ENCODE data around the gene ADARB2. TPM values are rescaled to one million over a fixed set of nuclear protein-coding genes. Genes with fewer than 3 reads are reported as not detected.
"Not testable (repeated sequence)": the region's sequence is repeated elsewhere in the genome, so short reads cannot be mapped to it uniquely, and the experiment has no call there.

The ADARB2 gene
- total RNA-seq, 1 donor from 2014 or later = 0.11 TPM

- no peak overlapping the region for H3K27ac ChIP-seq (replicated peaks)
- H3K36me3 ChIP-seq = no peaks in the 10 kb centered on the region
- no peak for DNase-seq
- no peak for TF ChIP-seq CTCF (IDR thresholded peaks at IDR 0.05; ENCODE audit: borderline replicate concordance)
- H3K4me1 ChIP-seq = no peaks in the 10 kb centered on the region
- intact Hi-C loops (cut with micrococcal nuclease) = no loop called here
- no peak overlapping the region for H3K4me3 ChIP-seq
- peaks cover 13% of the 10 kb centered on the region for H3K9me3 ChIP-seq (replicated peaks)
- peaks cover 24% of the 10 kb centered on the region for H3K27me3 ChIP-seq (ENCODE audit: low read depth)
Measured at GRCh38 chr10:1620803-1621202, 116.5 kb downstream of the ADARB2 start.

- Histone ChIP-seq H3K9me3 (replicated peaks) (peaks cover 13% of the 10 kb centered on the region), H3K27me3 (ENCODE audit: low read depth) (peaks cover 49% of the 10 kb centered on the region)
- H3K4me3 ChIP-seq; DNase-seq; intact Hi-C loops (cut with micrococcal nuclease); H3K4me1 ChIP-seq; H3K27ac ChIP-seq (replicated peaks); H3K36me3 ChIP-seq: not testable (repeated sequence)
Measured at GRCh38 chr10:1617376-1618317, 119.7 kb downstream of the ADARB2 start.

- Histone ChIP-seq H3K9me3 (replicated peaks) (peaks cover 13% of the 10 kb centered on the region), H3K27me3 (ENCODE audit: low read depth) (peaks cover 58% of the 10 kb centered on the region)
- H3K27ac ChIP-seq (replicated peaks); H3K4me3 ChIP-seq; DNase-seq; intact Hi-C loops (cut with micrococcal nuclease); H3K36me3 ChIP-seq; H3K4me1 ChIP-seq: not testable (repeated sequence)
Measured at GRCh38 chr10:1616701-1617100, 120.6 kb downstream of the ADARB2 start.

DNA sequence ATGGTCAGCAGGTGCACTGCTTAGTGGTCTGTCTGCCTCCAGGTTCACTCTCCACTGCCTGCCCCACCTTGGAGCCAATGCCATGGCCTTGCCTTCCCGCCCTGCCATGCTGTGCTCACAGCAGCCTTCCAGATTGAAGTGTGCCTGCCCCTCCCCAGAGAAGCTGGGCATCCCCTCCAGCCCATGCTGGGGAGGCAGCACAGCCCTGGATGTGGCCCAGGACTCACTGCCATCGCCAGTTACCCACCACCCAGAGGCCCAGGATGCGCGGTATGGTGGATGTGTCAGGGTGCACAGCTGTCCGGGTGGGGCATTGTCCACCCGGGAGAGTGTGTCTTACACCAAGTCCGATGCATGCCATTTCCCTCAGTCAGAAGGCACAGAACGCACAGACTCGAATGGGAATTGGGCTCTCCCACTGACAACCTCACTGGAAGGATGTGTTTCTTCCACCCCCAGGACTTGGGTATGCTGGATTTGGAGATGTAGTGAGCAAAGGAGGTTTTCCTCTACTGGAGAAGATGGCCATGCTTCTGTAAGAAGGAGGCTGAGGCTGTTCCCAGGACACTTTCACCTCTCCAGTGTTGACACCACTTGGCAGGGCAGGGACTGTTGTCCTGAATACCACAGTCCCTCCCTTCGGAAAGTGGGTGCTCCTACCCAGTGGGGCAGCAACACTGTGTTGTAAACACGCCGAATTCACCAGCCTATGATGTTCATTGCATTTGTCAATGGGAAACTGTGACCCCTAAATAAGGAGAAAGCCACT, 122.0 kb downstream of the ADARB2 start:
- TF ChIP-seq CTCF (IDR thresholded peaks at IDR 0.05; ENCODE audit: borderline replicate concordance) = no peak
- Histone ChIP-seq H3K4me3 (no peak overlapping the region), H3K36me3 (no peaks in the 10 kb centered on the region), H3K27me3 (ENCODE audit: low read depth) (peaks cover 71% of the 10 kb centered on the region), H3K4me1 (no peaks in the 10 kb centered on the region), H3K27ac (replicated peaks) (no peak overlapping the region), H3K9me3 (replicated peaks) (peaks cover 13% of the 10 kb centered on the region)
- intact Hi-C loops (cut with micrococcal nuclease) = no loop called here
- no peak for DNase-seq

DNA sequence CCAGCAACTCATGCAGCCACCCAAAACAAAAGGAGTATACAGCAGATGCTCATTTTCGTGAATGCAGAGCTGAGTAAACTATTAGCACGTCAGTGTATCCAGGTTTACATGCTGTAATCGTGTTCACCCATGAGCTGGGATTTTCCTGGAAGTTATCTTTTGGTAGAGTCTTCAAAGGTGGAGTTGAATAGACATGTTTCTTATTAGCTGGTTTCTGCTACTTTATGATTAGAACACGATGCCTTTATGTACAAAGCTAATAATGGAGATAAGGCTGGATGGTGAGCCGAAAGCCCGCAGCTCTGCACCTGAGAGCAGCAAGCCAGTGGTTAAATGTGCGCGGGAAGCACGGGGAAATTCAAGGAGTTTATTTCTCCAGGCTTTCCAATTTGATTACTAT, 123.8 kb downstream of the ADARB2 start:
- TF ChIP-seq CTCF (IDR thresholded peaks at IDR 0.05; ENCODE audit: borderline replicate concordance) = no peak
- H3K4me1 ChIP-seq = peaks cover 8% of the 10 kb centered on the region
- intact Hi-C loops (cut with micrococcal nuclease) = no loop called here
- no peak for DNase-seq
- H3K27ac ChIP-seq (replicated peaks) = no peak overlapping the region
- peaks cover under 1% of the 10 kb centered on the region for H3K9me3 ChIP-seq (replicated peaks)
- peaks cover 88% of the 10 kb centered on the region for H3K27me3 ChIP-seq (ENCODE audit: low read depth)
- H3K36me3 ChIP-seq = no peaks in the 10 kb centered on the region
- no peak overlapping the region for H3K4me3 ChIP-seq

DNA sequence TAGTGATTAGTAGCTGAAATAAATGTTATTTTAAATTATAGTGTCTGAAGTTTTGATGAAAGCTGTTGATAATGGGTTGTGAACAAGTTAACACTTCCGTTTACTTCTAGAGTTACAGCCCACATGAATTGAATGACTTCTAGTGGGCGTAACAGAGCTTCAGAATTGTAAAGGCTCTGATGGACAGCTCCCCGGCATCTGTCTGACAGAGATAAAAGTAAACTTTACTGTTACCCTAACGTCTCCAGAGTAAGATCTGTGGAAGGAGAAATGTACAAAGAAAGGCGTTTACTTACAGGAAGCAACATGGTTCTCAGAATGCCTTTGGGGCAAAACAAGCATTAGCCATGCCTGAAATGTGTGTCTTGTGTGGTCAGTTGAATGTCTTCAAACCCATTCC, 124.4 kb downstream of the ADARB2 start:
- intact Hi-C loops (cut with micrococcal nuclease) = no loop called here
- Histone ChIP-seq H3K27me3 (ENCODE audit: low read depth) (peaks cover 88% of the 10 kb centered on the region), H3K36me3 (no peaks in the 10 kb centered on the region), H3K4me3 (no peak overlapping the region), H3K27ac (replicated peaks) (no peak overlapping the region), H3K9me3 (replicated peaks) (no peaks in the 10 kb centered on the region), H3K4me1 (peaks cover 8% of the 10 kb centered on the region)
- TF ChIP-seq CTCF (IDR thresholded peaks at IDR 0.05; ENCODE audit: borderline replicate concordance) = no peak
- DNase-seq = no peak

Measured in left ventricle myocardium inferior (tissue), 1 donor.